T-cell (primary cell): Measurements from ENCODE around the gene CABP4. TPM values are rescaled to one million over a fixed set of nuclear protein-coding genes. Genes with fewer than 3 reads are reported as not detected.

Source experiments
- ATAC-seq, 4 experiments: fragments of 200-7000 bp in 3 of 4; fragments of 150-1000 bp in 1 of 4; cut with Tn5 transposase; replicated peaks in 1 of 4; 1 replicate in 3 of 4; 2 replicates in 1 of 4; pipeline ENCODE4 v1.10.0; 2021; ENCODE audit warnings: moderate library complexity in 3 of 4, mild to moderate bottlenecking in 2 of 4, moderate number of reproducible peaks in 1 of 4
- CTCF ChIA-PET, 2 donors: fragments of 300-600 bp; sonication (Branson Sonifier 250); formaldehyde crosslinking; loops; one replicate each; lab custom pipeline; 2022; ENCODE audit warnings: antibody characterized with exemption in 2 of 2; lab: Charles Lee
- POLR2A ChIA-PET, 2 donors: fragments of 300-600 bp; sonication (Branson Sonifier 250); formaldehyde crosslinking; loops; one replicate each; lab custom pipeline; 2022; ENCODE audit warnings: antibody characterized with exemption in 2 of 2; lab: Charles Lee
- DNase-seq, 35 experiments: peaks; one replicate each; pipeline versions ENCODE4 v3.0.0 to v3.0.0-alpha.2; 2013 to 2023
- H3K27ac ChIP-seq: one replicate; pipeline ENCODE4 v1.5.1; 2013; ENCODE audit warnings: low read length
- H3K27me3 ChIP-seq, 2 experiments: replicated peaks in 1 of 2; 1 replicate in 1 of 2; 2 replicates in 1 of 2; pipeline versions ENCODE4 v1.6.1 to v1.7.0; 2013; ENCODE audit warnings: low read length in 1 of 2, mixed read lengths in 1 of 2; ENCODE audit not compliant: control insufficient read depth in 2 of 2, insufficient read depth in 2 of 2; ENCODE audit errors: extremely low read depth in 1 of 2
- H3K36me3 ChIP-seq, 2 donors: 1 replicate in 1 of 2; 2 replicates in 1 of 2; pipeline versions ENCODE4 v1.6.1 to v1.7.0; 2013; ENCODE audit warnings: low read length in 1 of 2; ENCODE audit not compliant: control insufficient read depth in 2 of 2, insufficient read depth in 1 of 2; ENCODE audit errors: extremely low read depth in 1 of 2
- H3K4me1 ChIP-seq, 2 experiments: 1 replicate in 1 of 2; 2 replicates in 1 of 2; pipeline versions ENCODE4 v1.6.1 to v1.7.0; 2013; ENCODE audit warnings: low read length in 2 of 2, mixed read lengths in 1 of 2; ENCODE audit not compliant: insufficient read depth in 2 of 2, control insufficient read depth in 1 of 2; ENCODE audit errors: extremely low read depth in 1 of 2
- H3K4me3 ChIP-seq, 2 donors: 1 replicate in 1 of 2; 2 replicates in 1 of 2; pipeline versions ENCODE4 v1.5.1 to v1.7.0; 2013; ENCODE audit warnings: mild to moderate bottlenecking in 2 of 2, low read length in 1 of 2, moderate library complexity in 1 of 2; ENCODE audit not compliant: control insufficient read depth in 1 of 2; ENCODE audit errors: extremely low read depth in 1 of 2
- H3K9me3 ChIP-seq: 2 replicates; pipeline ENCODE4 v1.7.0; 2013
- H3K27ac Mint-ChIP-seq, 2 donors: one replicate each; pipeline ENCODE4 v1.8.0; 2020 to 2021; ENCODE audit warnings: mild to moderate bottlenecking in 2 of 2, mixed read lengths in 2 of 2
- H3K27me3 Mint-ChIP-seq, 2 donors: one replicate each; pipeline ENCODE4 v1.8.0; 2021 to 2022; ENCODE audit warnings: mixed read lengths in 2 of 2
- H3K36me3 Mint-ChIP-seq: one replicate; pipeline ENCODE4 v1.8.0; 2021; ENCODE audit warnings: mixed read lengths
- H3K4me1 Mint-ChIP-seq, 3 donors: one replicate each; pipeline ENCODE4 v1.8.0; 2020 to 2022; ENCODE audit warnings: mixed read lengths in 3 of 3, mild to moderate bottlenecking in 1 of 3
- H3K4me3 Mint-ChIP-seq, 3 donors: one replicate each; pipeline ENCODE4 v1.8.0; 2020 to 2022; ENCODE audit warnings: mild to moderate bottlenecking in 3 of 3, mixed read lengths in 3 of 3, moderate library complexity in 3 of 3
- H3K9me3 Mint-ChIP-seq, 3 donors: one replicate each; pipeline ENCODE4 v1.8.0; 2020 to 2022; ENCODE audit warnings: mixed read lengths in 3 of 3
- WGBS: methylation state at CpG from one replicate; pipeline ENCODE4 v1.1.5; 2013; ENCODE audit warnings: missing lambda C conversion rate; ENCODE audit not compliant: insufficient coverage; 5-methylcytosine and 5-hydroxymethylcytosine counted together
- total RNA-seq, 35 experiments: library from RNA in 6 of 35; stranded (reverse) in 6 of 35; fragments of 120-200 nt in 1 of 35; gene quantifications; one replicate each; pipeline versions ENCODE4 v1.2.1 to v1.2.4 and lab custom pipeline; 2013 to 2026

Gene CABP4
- total RNA-seq, 5 donors from 2014 or later (not counting 1 experiment from before 2014, with no cell fraction given): 3.5 to 16.0 (median 5.6) TPM

DNA sequence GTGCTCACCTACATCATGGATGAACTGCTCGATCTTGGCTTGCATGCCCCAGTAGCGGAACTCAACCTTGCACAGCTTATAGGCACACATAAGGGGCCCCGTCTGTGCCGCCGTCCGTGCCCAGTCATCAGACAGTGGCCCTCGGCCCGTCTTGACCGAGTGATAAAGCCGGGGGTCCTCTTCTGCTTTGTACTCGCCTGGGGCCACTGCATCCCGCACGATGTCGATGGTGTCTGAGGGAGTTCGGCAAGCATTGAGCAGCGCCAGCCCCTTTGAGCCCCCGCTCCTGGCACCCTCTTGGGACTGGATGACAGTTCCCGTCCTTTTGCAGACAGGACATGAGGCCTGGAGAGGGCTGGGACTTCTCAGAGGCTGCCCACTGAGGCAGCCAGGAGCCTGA, 46.7 kb downstream of the CABP4 start:
- Mint-ChIP-seq H3K27me3 (no peaks in the 10 kb centered on the region), H3K4me3 (no peak overlapping the region), H3K27ac (no peak overlapping the region), H3K4me1 (peaks cover 34 to 39% (median 37%) of the 10 kb centered on the region in 3 donors), H3K9me3 (no peaks in the 10 kb centered on the region), H3K36me3 (peaks cover 20% of the 10 kb centered on the region)
- Histone ChIP-seq H3K4me3 (no peak overlapping the region), H3K36me3 (peaks cover 18 to 65% of the 10 kb centered on the region in 2 donors), H3K27ac (no peak overlapping the region), H3K27me3 (no peaks in the 10 kb centered on the region), H3K9me3 (no peaks in the 10 kb centered on the region), H3K4me1 (peaks cover 10 to 47% of the 10 kb centered on the region in 2 experiments)
- DNase-seq (no peak), ATAC-seq (no peak)
- CTCF ChIA-PET: no interaction called here
- POLR2A ChIA-PET: no interaction called here
- 96% methylated on average over 17 of the region's 18 CpGs for WGBS

DNA sequence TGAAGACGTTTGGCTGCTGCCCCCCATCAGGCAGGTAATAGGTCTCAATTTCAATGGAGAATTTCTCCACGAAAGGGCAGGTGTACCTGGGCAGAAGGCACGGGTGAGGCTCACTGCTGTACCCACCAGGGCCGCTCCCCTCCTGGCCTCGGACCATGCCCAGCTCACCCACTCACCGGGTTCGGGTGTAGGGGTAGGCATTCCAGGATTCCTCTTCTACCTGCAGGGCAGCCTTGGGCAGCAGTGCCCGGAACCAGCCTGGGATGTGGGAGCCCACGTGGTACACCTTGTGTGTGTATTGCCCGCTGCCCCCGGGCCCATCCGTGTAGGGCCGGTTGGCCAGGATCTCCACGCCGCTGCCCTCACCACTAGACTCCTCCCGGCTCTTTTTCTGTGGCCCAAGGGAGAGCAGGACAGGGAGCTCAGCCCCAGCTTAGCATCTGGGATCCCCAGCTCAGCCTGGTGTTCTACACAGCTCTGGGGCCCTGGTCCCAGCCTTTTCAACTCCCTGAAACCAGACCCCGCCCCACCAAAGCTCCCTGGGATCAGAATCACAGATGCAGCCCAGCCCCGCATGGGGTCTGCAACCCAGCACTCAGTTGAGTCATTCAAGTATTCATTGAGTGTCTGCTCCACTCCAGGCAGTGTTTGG, 47.3 kb downstream of the CABP4 start:
- Mint-ChIP-seq H3K4me3 (peak overlapping the region; percentile 73 to 74 (median 73)), H3K27me3 (no peaks in the 10 kb centered on the region), H3K36me3 (peaks cover 20% of the 10 kb centered on the region), H3K4me1 (peaks cover 40 to 45% (median 42%) of the 10 kb centered on the region in 3 donors), H3K9me3 (no peaks in the 10 kb centered on the region), H3K27ac (peak overlapping the region; percentile 70 to 77)
- H3K4me1 ChIP-seq: peaks cover 12 to 53% of the 10 kb centered on the region in 2 experiments
- ChIA-PET CTCF (no interaction called here), POLR2A (no interaction called here)
- peaks cover 18 to 62% of the 10 kb centered on the region in 2 donors for H3K36me3 ChIP-seq
- H3K27me3 ChIP-seq: no peaks in the 10 kb centered on the region
- H3K27ac ChIP-seq: no peak overlapping the region
- DNase-seq: no peak
- H3K9me3 ChIP-seq: no peaks in the 10 kb centered on the region
- no peak for ATAC-seq
- WGBS: 98% methylated on average over 12 of the region's 18 CpGs
- H3K4me3 ChIP-seq: no peak overlapping the region

DNA sequence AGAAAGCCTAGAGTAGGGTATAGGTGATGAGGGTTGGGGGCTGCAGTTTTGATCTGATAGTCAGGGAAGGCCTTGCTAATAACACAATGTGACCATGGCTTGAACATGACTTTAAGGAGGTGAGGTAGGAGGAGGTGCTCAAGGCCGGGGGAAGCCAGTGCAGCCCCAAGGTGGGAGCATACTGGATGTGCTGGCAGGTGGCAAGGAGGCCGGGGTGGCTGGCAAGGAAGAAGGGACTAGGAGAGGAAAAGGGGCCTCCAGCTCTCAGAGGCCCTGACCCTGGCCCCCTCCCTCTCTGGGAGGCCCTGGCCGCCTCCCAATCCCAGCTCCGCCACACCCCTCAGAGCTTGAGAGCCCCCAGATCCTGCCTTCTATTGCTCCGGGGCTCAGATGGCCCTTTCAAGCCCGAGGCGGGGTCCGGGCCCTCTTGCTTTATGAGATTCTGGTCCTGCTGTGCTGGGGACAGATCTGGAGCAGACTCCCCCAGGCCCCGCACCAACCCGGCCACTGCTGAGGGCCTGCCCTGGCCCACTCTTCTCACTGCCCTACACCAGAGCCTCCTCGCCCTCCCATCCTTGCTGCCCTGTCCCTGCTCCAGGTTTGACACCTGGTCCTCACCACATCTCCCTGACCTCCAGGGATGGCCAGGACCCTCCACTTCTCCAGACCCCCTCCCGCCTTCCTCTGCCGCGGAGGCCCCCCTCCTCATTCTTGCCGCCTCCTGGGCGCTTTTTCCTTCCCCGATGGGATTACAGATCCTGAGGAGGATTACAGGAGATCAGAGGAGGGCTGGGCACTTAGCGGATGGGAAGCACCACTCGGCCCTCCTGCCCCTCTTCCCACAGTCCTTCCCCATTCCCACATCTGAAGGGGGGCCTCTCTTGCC, 48.2 kb downstream of the CABP4 start:
- no peak for ATAC-seq
- H3K4me1 ChIP-seq: peaks cover 12 to 58% of the 10 kb centered on the region in 2 experiments
- H3K4me3 ChIP-seq: peak overlapping the region; percentile 7 to 15
- POLR2A ChIA-PET: no interaction called here
- peaks cover 10 to 53% of the 10 kb centered on the region in 2 donors for H3K36me3 ChIP-seq
- H3K4me3 Mint-ChIP-seq: peak overlapping the region; percentile 73 to 74 (median 73)
- H3K9me3 ChIP-seq: no peaks in the 10 kb centered on the region
- peaks cover 41 to 48% (median 42%) of the 10 kb centered on the region in 3 donors for H3K4me1 Mint-ChIP-seq
- WGBS: 77% methylated on average over 7 of the region's 19 CpGs
- CTCF ChIA-PET: no interaction called here
- no peaks in the 10 kb centered on the region for H3K9me3 Mint-ChIP-seq
- H3K27ac ChIP-seq: no peak overlapping the region
- H3K27me3 Mint-ChIP-seq: no peaks in the 10 kb centered on the region
- H3K27ac Mint-ChIP-seq: peak overlapping the region; percentile 70 to 77
- DNase-seq: no peak
- H3K27me3 ChIP-seq: no peaks in the 10 kb centered on the region
- peaks cover 20% of the 10 kb centered on the region for H3K36me3 Mint-ChIP-seq

DNA sequence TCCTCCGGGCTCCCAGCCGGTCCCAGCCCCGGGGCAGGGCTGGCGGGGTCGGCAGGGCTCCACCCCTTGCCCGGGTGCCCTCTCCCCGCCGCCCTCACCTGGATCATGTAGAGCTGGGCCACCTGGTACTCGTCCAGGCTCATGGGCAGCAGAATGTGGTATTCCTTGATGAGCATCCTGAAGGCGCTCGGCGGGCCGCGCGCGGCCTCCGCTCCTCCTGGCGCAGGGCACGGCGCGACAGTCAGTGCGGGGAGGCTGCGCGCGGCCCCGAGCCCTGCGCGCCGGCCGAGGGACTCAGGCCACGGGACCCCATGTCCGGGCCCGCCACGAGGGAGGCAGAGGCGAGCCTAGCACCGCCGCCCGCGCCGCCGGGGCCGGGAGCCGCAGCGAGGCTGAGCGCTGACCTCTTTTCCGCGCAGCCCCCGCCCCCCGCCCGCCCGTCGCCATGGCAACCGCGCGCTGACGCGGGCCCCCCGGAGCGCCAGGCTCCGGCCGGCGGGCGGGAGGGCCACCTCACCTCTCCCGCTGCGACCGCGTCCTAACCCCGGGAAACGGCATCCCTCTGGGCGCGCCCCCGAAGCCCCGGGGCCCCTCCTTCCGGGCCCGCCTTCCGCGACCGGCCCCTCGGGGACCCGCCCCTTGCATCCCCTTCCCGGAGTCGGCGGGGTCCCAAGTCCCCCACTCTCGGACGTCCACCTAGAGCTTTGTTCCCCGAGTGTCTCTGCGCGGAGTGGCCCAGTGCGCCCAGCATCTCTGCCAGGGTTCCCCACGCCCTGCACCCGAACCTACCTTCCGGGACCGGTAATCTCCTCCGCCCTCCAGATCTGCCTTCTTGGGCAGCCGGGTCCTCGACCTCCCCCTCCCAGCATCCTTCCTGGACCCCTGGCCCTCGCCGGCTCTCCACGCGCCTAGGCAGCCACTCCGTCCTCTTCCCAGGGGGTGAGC, 49.1 kb downstream of the CABP4 start:
- H3K27me3 ChIP-seq: no peaks in the 10 kb centered on the region
- CTCF ChIA-PET: interaction anchor here in 1 of 2 donors (0.5 kb wide), 1 partner anchor 845 kb away, joined by 3 read pairs; no protein-coding TSS in a partner anchor
- no peaks in the 10 kb centered on the region for H3K27me3 Mint-ChIP-seq
- H3K36me3 Mint-ChIP-seq: peaks cover 20% of the 10 kb centered on the region
- H3K4me1 ChIP-seq: peaks cover 12 to 66% of the 10 kb centered on the region in 2 experiments
- ATAC-seq (no peak), DNase-seq (peak in 15 of 35 experiments; percentile 11 to 55 (median 20))
- H3K9me3 Mint-ChIP-seq: no peaks in the 10 kb centered on the region
- H3K4me3 Mint-ChIP-seq: peak overlapping the region; percentile 89 to 94 (median 89)
- H3K27ac Mint-ChIP-seq: peak overlapping the region; percentile 73 to 80
- H3K36me3 ChIP-seq: peaks cover 4 to 46% of the 10 kb centered on the region in 2 donors
- peak overlapping the region; percentile 68 for H3K27ac ChIP-seq
- POLR2A ChIA-PET: interaction anchor here in 1 of 2 donors (0.5 kb wide), 1 partner anchor 10 kb away, joined by 3 read pairs; no protein-coding TSS in a partner anchor
- peaks cover 48 to 56% (median 50%) of the 10 kb centered on the region in 3 donors for H3K4me1 Mint-ChIP-seq
- no peaks in the 10 kb centered on the region for H3K9me3 ChIP-seq
- peak overlapping the region; percentile 92 to 97 for H3K4me3 ChIP-seq
- WGBS: 2% methylated on average over 100 of the region's 101 CpGs

DNA sequence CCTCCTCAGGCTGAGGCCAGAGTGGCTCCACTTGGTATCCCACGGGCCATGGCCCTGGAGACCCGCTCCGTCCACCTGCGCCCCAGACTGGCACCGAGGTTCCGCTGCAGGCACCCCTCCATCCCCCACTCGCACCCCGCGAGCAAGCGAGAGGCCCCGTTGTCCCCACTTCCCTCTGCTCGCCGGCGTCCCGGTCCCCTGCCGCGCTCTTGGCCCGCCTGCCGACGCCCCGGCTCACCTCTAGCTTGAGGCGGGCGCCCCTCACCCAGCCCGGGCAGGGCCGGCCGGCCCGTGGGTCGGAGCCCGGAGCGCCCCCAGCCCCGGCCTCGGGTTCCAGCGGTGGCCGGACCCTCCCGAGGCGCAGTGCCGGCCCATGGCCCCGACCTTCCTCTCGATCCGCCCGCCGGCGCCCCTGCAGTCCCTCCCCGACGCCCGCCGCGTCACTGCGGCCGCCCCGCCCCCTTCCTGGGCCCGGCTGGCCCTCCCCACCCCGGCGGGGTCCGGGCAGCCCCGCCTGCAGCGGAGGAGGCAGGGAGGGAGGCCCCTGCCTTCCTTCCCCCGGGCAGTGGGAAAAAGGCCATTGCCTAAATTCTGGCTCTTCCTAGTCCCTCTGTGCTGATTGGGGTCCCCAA, 49.9 kb downstream of the CABP4 start, which contains the start of gene PITPNM1:
Gene PITPNM1 (minus strand): TSS at position 414 of the 632 bp plus-strand sequence. CDS start 1,183 bp downstream, outside the sequence.
- Histone ChIP-seq H3K9me3 (no peaks in the 10 kb centered on the region), H3K27ac (peak within 1 kb of the TSS; percentile 92), H3K4me3 (peak within 1 kb of the TSS; percentile 92 to 97), H3K36me3 (peaks cover 4 to 40% of the 10 kb centered on the region in 2 donors), H3K27me3 (no peaks in the 10 kb centered on the region), H3K4me1 (peaks cover 12 to 67% of the 10 kb centered on the region in 2 experiments)
- Mint-ChIP-seq H3K4me3 (peak within 1 kb of the TSS; percentile 89 to 94 (median 89)), H3K36me3 (peaks cover 17% of the 10 kb centered on the region), H3K27ac (peak within 1 kb of the TSS; percentile 94 to 95), H3K27me3 (no peaks in the 10 kb centered on the region), H3K9me3 (no peaks in the 10 kb centered on the region), H3K4me1 (peaks cover 48 to 58% (median 52%) of the 10 kb centered on the region in 3 donors)
- DNase-seq: peak in 31 of 35 experiments; percentile 32 to 81 (median 55)
- peak in 3 of 4 experiments; percentile 15 to 28 (median 21) for ATAC-seq
- WGBS: 0% methylated on average over 39 of the region's 58 CpGs
- POLR2A ChIA-PET: no interaction called here
- CTCF ChIA-PET: interaction anchor here in 1 of 2 donors (0.6 to 0.7 kb wide), 3 partner anchors 22 to 672 kb away, joined by 3 to 4 read pairs (median 3); partner anchors contain the start of genes AIP and PTPRCAP
